Esophagus squamous epithelium (tissue), 4 donors: ENCODE measurements around the gene APBA2.

Experiments
- POLR2A ChIP-seq, 4 donors: fragments of 450-650 bp; IDR thresholded peaks; one replicate each; pipeline ENCODE4 v1.6.1; 2017; ENCODE audit warnings: antibody characterized with exemption in 4 of 4, mild to moderate bottlenecking in 4 of 4, moderate library complexity in 3 of 4
- TF ChIP-seq, protein P1 (sequence below), 6 experiments: fragments of 450-650 bp in 4 of 6; fragments of 200-600 bp in 2 of 6; sonication (generic) in 2 of 6; IDR thresholded peaks; one replicate each; pipeline ENCODE4 v1.5.1; 2016 to 2019; ENCODE audit warnings: antibody characterized with exemption in 6 of 6, mild to moderate bottlenecking in 4 of 6, moderate library complexity in 4 of 6

DNA sequence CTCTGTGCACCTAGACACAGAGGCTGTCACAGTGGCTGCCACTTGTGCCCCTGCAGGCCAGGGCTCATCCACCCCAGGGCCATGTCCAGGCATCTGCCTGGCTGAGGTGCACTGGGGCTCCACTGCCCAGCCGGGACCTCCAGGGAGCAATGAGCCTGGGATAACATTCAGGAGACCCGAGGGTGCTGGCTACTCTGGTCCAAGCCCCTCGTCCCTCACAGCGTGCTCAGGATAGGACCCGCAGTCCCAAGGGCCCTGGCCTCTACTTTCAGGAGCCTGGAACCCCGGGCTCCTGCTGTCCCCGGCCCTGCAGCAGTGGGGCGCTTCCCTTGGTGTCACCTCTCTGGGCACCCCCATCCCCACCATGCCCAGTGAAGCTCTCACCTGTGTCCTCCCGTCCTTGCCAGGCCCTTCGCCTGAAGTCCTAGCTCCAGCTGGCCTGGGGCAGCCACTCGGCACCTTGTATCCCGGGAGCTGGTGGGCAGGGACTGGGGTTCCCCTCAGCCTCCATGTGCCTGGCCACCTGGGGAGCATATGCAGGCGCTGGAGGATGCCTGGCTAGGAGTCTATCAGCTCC is 226.0 kb downstream of the APBA2 start:
- TF ChIP-seq POLR2A (IDR thresholded peaks at IDR 0.05): no peak
- TF ChIP-seq, protein P1, sequence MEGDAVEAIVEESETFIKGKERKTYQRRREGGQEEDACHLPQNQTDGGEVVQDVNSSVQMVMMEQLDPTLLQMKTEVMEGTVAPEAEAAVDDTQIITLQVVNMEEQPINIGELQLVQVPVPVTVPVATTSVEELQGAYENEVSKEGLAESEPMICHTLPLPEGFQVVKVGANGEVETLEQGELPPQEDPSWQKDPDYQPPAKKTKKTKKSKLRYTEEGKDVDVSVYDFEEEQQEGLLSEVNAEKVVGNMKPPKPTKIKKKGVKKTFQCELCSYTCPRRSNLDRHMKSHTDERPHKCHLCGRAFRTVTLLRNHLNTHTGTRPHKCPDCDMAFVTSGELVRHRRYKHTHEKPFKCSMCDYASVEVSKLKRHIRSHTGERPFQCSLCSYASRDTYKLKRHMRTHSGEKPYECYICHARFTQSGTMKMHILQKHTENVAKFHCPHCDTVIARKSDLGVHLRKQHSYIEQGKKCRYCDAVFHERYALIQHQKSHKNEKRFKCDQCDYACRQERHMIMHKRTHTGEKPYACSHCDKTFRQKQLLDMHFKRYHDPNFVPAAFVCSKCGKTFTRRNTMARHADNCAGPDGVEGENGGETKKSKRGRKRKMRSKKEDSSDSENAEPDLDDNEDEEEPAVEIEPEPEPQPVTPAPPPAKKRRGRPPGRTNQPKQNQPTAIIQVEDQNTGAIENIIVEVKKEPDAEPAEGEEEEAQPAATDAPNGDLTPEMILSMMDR (IDR thresholded peaks at IDR 0.05): no peak
